Measurements from ENCODE around the gene SCFD1. TPM values are rescaled to one million over a fixed set of nuclear protein-coding genes. Genes with fewer than 3 reads are reported as not detected.

Gene SCFD1
- total RNA-seq, 1 donor from 2014 or later, result 103 TPM

Other genes with a start within 250 kb of the SCFD1 start
- 34.3 to 39.3 TPM (median 36.4 TPM) in 3 replicates for gene G2E3, start 63.2 kb upstream of the SCFD1 start, total RNA-seq

Measured in mesothelial cell of epicardium (in vitro differentiated cells).